MM.1S (cell line): ENCODE measurements around the gene MFSD2A.

Source experiments
- CTCF ChIP-seq: fragments of 300-600 bp; sonication (generic); IDR thresholded peaks from 2 replicates; pipeline ENCODE4 v1.5.1; 2016; ENCODE audit warnings: antibody characterized with exemption, low read length, mixed read lengths
- EZH2phosphoT487 ChIP-seq: fragments of 300-600 bp; sonication (generic); IDR thresholded peaks from 2 replicates; pipeline ENCODE4 v1.6.1; 2018; ENCODE audit warnings: antibody characterized with exemption, low read length

DNA sequence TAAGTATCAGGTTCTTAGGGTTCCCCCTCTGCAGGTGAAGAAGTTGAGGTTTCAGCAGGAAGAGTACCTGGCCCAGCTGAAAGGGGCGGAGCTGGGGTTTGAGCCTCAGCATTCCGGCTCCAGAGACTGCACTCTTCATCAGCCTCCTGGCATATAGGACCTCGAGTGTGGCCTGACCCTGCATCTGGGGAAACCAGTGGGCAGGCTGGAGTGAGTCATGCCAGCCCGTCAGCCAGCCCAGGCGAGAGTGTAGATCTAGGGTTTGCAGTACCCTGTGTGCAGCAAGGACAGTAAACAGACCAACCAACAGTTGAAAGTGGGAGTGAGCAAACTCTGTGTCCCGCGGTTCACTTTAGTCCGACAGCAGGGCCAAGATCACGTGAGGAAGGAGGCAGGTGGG, 14.1 kb downstream of the MFSD2A start:
- no peak for TF ChIP-seq CTCF
- TF ChIP-seq EZH2phosphoT487: no peak
